A673 (cell line): ENCODE data around the gene MAEA. TPM values are rescaled to one million over a fixed set of nuclear protein-coding genes. Genes with fewer than 3 reads are reported as not detected.
A peak's percentile ranks its signal among the peaks of the same experiment; 100 is the strongest.

Source experiments
- BruUV-seq: library from RNA; stranded (reverse); fragments of 400-500 nt; replicated peaks from 2 replicates; lab custom pipeline; 2021; lab: Mats Ljungman, UMichigan
- CTCF ChIA-PET: fragments of 300-600 bp; sonication (Branson Sonifier 250); formaldehyde crosslinking; loops from one replicate; lab custom pipeline; 2022; ENCODE audit warnings: antibody characterized with exemption; lab: Charles Lee
- POLR2A ChIA-PET: fragments of 300-600 bp; sonication (Branson Sonifier 250); formaldehyde crosslinking; loops from one replicate; lab custom pipeline; 2022; ENCODE audit warnings: antibody characterized with exemption; ENCODE audit not compliant: low non-redundant PET; lab: Charles Lee
- DNase-seq: peaks from one replicate; pipeline ENCODE4 v3.0.0-alpha.2; 2015; ENCODE audit warnings: low spot score
- H3K27ac ChIP-seq: fragments of 200-600 bp; sonication (generic); 2 replicates; pipeline ENCODE4 v1.5.1; 2016; ENCODE audit warnings: mixed run types, low read depth, mild to moderate bottlenecking, mixed read lengths, antibody characterized with exemption, low read length; ENCODE audit not compliant: poor library complexity, severe bottlenecking
- H3K27me3 ChIP-seq: fragments of 200-600 bp; sonication (generic); replicated peaks from 2 replicates; pipeline ENCODE4 v1.6.1; 2017; ENCODE audit warnings: mixed run types, low read depth, mild to moderate bottlenecking, mixed read lengths, antibody characterized with exemption, low read length; ENCODE audit not compliant: insufficient read depth, poor library complexity
- H3K36me3 ChIP-seq: fragments of 200-600 bp; sonication (generic); 2 replicates; pipeline ENCODE4 v1.6.1; 2016; ENCODE audit warnings: mixed run types, mild to moderate bottlenecking, mixed read lengths, antibody characterized with exemption, low read length; ENCODE audit not compliant: insufficient read depth, poor library complexity, severe bottlenecking
- H3K4me1 ChIP-seq: fragments of 200-600 bp; sonication (generic); 2 replicates; pipeline ENCODE4 v1.6.1; 2017; ENCODE audit warnings: mixed run types, mild to moderate bottlenecking, mixed read lengths, antibody characterized with exemption, low read length; ENCODE audit not compliant: insufficient read depth, poor library complexity, severe bottlenecking
- H3K4me3 ChIP-seq: fragments of 200-600 bp; sonication (generic); 2 replicates; pipeline ENCODE4 v1.5.1; 2016; ENCODE audit warnings: low read depth, mixed run types, mild to moderate bottlenecking, mixed read lengths, low read length; ENCODE audit not compliant: poor library complexity, severe bottlenecking
- H3K9me3 ChIP-seq: fragments of 200-600 bp; sonication (generic); 2 replicates; pipeline ENCODE4 v1.6.1; 2016; ENCODE audit warnings: mixed run types, low read depth, mild to moderate bottlenecking, mixed read lengths, antibody characterized with exemption, low read length; ENCODE audit not compliant: poor library complexity, severe bottlenecking
- CTCF ChIP-seq: fragments of 300-800, 200-600 bp; sonication (generic); conservative IDR thresholded peaks from 2 replicates; pipeline ENCODE4 v1.5.1; 2017; ENCODE audit warnings: low read depth, mild to moderate bottlenecking, antibody characterized with exemption, low read length, moderate library complexity, mixed read lengths
- EZH2 ChIP-seq: fragments of 200-600 bp; sonication (generic); IDR thresholded peaks from 2 replicates; pipeline ENCODE4 v1.6.1; 2017; ENCODE audit warnings: borderline replicate concordance, low read depth, mild to moderate bottlenecking, mixed read lengths, antibody characterized with exemption, low read length; ENCODE audit not compliant: poor library complexity, severe bottlenecking
- intact Hi-C: fragments of 100-400 bp; cut with micrococcal nuclease; formaldehyde crosslinking; loops from one replicate; pipeline ENCODE4 v1.10.0; 2022; ENCODE audit not compliant: unreplicated experiment
- total RNA-seq: library from RNA; stranded (reverse); gene quantifications from 2 replicates; pipeline ENCODE4 v1.2.3, GENCODE V29; 2021

The MAEA gene
- total RNA-seq, 1 experiment from 2014 or later, result 87.0 TPM

DNA sequence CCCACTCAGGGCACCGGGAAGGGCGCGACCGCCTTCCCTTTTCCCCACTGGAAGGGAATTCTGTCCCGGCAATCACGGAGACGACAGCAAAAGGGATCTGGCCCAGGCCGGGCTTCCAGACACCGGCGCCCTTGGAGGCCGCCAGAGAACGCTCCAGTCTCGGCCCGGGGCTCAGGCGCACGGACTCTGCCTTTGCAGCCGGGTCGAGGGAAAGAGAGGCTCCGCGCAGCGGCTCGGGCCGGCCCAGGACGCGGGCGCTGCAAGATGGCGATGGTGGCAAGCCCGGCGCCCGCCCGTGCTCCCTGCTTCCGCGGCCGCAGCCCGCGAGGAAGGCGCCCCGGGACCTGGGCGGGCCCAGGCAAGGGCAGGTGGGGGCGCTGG, 41.8 kb upstream of the MAEA start:
- TF ChIP-seq EZH2 (no peak), CTCF (no peak)
- peak overlapping the region; percentile 97 for H3K27ac ChIP-seq
- no peak for DNase-seq
- H3K9me3 ChIP-seq, result peaks cover 28% of the 10 kb centered on the region
- H3K27me3 ChIP-seq, result no peaks in the 10 kb centered on the region
- BruUV-seq, result no TSS peak
- peaks cover 8% of the 10 kb centered on the region for H3K4me1 ChIP-seq
- CTCF ChIA-PET, result no interaction called here
- POLR2A ChIA-PET, result no interaction called here
- H3K36me3 ChIP-seq, result peaks cover 16% of the 10 kb centered on the region
- H3K4me3 ChIP-seq, result peak overlapping the region; percentile 97
- intact Hi-C loops, result loop anchor here (2.0 kb wide), 1 partner anchor 99 kb away; the partner anchor contains the start of gene UVSSA

GRCh38 chr4:1248245-1249147, 41.2 kb upstream of the MAEA start, which contains the start of gene CTBP1:
Gene CTBP1 (minus strand): TSS chr4:1249130. CDS start chr4:1241331, 7,799 bp downstream.
- ChIA-PET CTCF (no interaction called here), POLR2A (no interaction called here)
- Histone ChIP-seq H3K27me3 (no peaks in the 10 kb centered on the region), H3K9me3 (peaks cover 34% of the 10 kb centered on the region), H3K4me1 (peaks cover 8% of the 10 kb centered on the region), H3K27ac (peak within 1 kb of the TSS; percentile 97), H3K4me3 (peak within 1 kb of the TSS; percentile 97), H3K36me3 (peaks cover 16% of the 10 kb centered on the region)
- no TSS peak for BruUV-seq
- DNase-seq, result peak; percentile 90
- intact Hi-C loops, result loop anchor here (2.0 kb wide), 1 partner anchor 98 kb away; the partner anchor contains the start of gene UVSSA
- TF ChIP-seq EZH2 (no peak), CTCF (no peak)

DNA sequence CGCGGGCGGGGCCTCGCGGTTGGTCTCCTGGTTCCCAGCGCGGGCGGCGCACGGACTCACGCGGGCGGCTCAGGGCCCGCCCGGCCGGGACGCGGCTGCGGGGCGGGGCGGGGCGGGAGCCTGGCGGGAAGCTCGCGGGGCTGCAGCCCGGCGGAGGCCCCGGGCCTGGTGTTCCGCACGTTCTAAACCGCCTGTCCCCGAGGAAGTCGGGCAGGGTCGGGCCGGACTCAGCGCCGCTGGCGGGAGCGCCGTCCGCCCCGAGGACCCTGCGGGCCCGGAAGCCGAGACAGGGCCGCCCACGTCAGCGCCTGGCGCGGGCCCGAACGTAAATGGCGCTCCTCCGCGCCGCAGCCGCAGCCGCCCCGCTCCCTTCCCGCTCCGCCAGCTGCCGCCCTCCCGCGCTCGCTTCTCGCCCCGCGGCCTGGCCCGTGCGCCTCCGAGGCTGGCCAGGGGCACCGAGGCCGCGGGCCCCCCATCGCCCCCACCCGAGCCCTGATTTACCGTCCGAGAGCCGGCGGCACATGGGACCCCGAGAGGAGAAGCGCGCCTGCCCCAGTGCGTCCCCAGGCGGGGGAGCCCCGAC, 40.5 kb upstream of the MAEA start:
- H3K27ac ChIP-seq, result peak overlapping the region; percentile 95
- no TSS peak for BruUV-seq
- H3K4me1 ChIP-seq, result peaks cover 8% of the 10 kb centered on the region
- intact Hi-C loops, result loop anchor here (2.0 kb wide), 1 partner anchor 98 kb away; the partner anchor contains the start of gene UVSSA
- ChIA-PET POLR2A (no interaction called here), CTCF (no interaction called here)
- TF ChIP-seq CTCF, result no peak
- TF ChIP-seq EZH2, result no peak
- DNase-seq, result peak; percentile 95
- H3K27me3 ChIP-seq, result no peaks in the 10 kb centered on the region
- peaks cover 40% of the 10 kb centered on the region for H3K9me3 ChIP-seq
- H3K36me3 ChIP-seq, result peaks cover 16% of the 10 kb centered on the region
- H3K4me3 ChIP-seq, result peak overlapping the region; percentile 97
